GM20000 (cell line): Measurements from ENCODE around the gene ZNF362.
"Not testable (repeated sequence)": the region's sequence is repeated elsewhere in the genome, so short reads cannot be mapped to it uniquely, and the experiment has no call there.

ENCODE experiments used
- DNase-seq: peaks from one replicate; pipeline ENCODE4 v3.0.0; 2012; ENCODE audit warnings: low spot score
- CTCF ChIP-seq: IDR thresholded peaks from 2 replicates; pipeline ENCODE4 v1.5.1; 2012; ENCODE audit warnings: mild to moderate bottlenecking, control low read depth; ENCODE audit errors: extremely low read depth, missing control alignments

The ZNF362 gene

GRCh38 chr1:33237579-33237978 is 18.7 kb upstream of the ZNF362 start:
- DNase-seq = no peak
- TF ChIP-seq CTCF = no peak

GRCh38 chr1:33238194-33238724 is 18.0 kb upstream of the ZNF362 start:
- DNase-seq = not testable (repeated sequence)

- not testable (repeated sequence) for DNase-seq
Observed at GRCh38 chr1:33239410-33239809, 16.9 kb upstream of the ZNF362 start.

GRCh38 chr1:33241866-33242265 is 14.4 kb upstream of the ZNF362 start:
- no peak for TF ChIP-seq CTCF

GRCh38 chr1:33242652-33243051 is 13.6 kb upstream of the ZNF362 start:
- TF ChIP-seq CTCF = no peak
- DNase-seq = no peak

More at GRCh38 chr1:33241866-33242265, 14.4 kb upstream of the ZNF362 start:
- DNase-seq = no peak

GRCh38 chr1:33244143-33244808 is 12.0 kb upstream of the ZNF362 start:
- TF ChIP-seq CTCF = no peak

GRCh38 chr1:33244809-33245186 is 11.5 kb upstream of the ZNF362 start:
- no peak for TF ChIP-seq CTCF
- DNase-seq = no peak

More at GRCh38 chr1:33244143-33244808, 12.0 kb upstream of the ZNF362 start:
- no peak for DNase-seq

GRCh38 chr1:33246171-33246570 is 10.1 kb upstream of the ZNF362 start:
- no peak for DNase-seq
- no peak for TF ChIP-seq CTCF
